ENCODE measurements around the gene ANXA7. TPM values are rescaled to one million over a fixed set of nuclear protein-coding genes. Genes with fewer than 3 reads are reported as not detected.

The ANXA7 gene
- total and polyA plus RNA-seq, 8 donors = 16.2 to 103 (median 58.1) TPM

DNA sequence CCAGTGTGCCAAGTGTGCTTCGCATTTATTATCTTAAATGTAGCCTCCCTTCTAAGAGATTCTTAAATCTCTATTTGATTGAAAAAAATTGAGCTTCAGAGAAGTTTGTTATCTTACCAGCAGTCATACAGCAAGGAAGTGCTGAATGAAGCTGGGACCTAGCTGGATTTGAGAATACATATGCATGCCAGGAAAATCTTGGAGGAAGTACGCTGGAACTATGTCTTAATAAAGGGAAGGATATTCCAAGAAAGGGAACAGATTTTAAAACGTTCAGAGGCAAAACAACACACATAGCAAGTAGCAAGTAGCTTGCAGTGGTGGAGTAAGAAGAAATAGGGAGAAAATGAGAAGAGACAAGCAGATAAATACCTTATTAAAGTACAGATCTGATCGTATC is 56.7 kb downstream of the ANXA7 start:
- no peak for TF ChIP-seq CTCF (IDR thresholded peaks at IDR 0.05)
- no peak for TF ChIP-seq EP300 (IDR thresholded peaks at IDR 0.05)
- TF ChIP-seq POLR2A (IDR thresholded peaks at IDR 0.05) = no peak
- no peak for TF ChIP-seq POLR2AphosphoS5 (IDR thresholded peaks at IDR 0.05)
- no peak overlapping the region for H3K4me3 ChIP-seq
- peaks cover 5 to 15% (median 9%) of the 10 kb centered on the region in 4 donors for H3K4me1 ChIP-seq
- WGBS, 5 donors = 49 to 61% (median 57%) methylated on average over 4 of the region's 4 CpGs
- DNase-seq = no peak
- H3K27me3 ChIP-seq = no peaks in the 10 kb centered on the region
- H3K36me3 ChIP-seq = no peaks in the 10 kb centered on the region
- H3K27ac ChIP-seq = no peak overlapping the region
- intact Hi-C loops (cut with DNase I; ENCODE audit: low total_unique reads) = no loop called here
- no peaks in the 10 kb centered on the region for H3K9me3 ChIP-seq

GRCh38 chr10:73344269-73344668 is 69.6 kb downstream of the ANXA7 start:
- no peaks in the 10 kb centered on the region for H3K4me1 ChIP-seq
- TF ChIP-seq EP300 (IDR thresholded peaks at IDR 0.05) = no peak
- no peak for TF ChIP-seq POLR2A (IDR thresholded peaks at IDR 0.05)
- no peak for TF ChIP-seq POLR2AphosphoS5 (IDR thresholded peaks at IDR 0.05)
- no peak for TF ChIP-seq CTCF (IDR thresholded peaks at IDR 0.05)
- H3K9me3 ChIP-seq = no peaks in the 10 kb centered on the region
- peaks cover 0 to 22% (median 13%) of the 10 kb centered on the region in 4 donors for H3K36me3 ChIP-seq
- 90 to 100% (median 94%) methylated on average over 1 of the region's 1 CpG for WGBS, 5 donors
- H3K27me3 ChIP-seq = no peaks in the 10 kb centered on the region
- H3K4me3 ChIP-seq = no peak overlapping the region
- no peak for DNase-seq
- H3K27ac ChIP-seq = no peak overlapping the region
- intact Hi-C loops (cut with DNase I; ENCODE audit: low total_unique reads) = no loop called here

DNA sequence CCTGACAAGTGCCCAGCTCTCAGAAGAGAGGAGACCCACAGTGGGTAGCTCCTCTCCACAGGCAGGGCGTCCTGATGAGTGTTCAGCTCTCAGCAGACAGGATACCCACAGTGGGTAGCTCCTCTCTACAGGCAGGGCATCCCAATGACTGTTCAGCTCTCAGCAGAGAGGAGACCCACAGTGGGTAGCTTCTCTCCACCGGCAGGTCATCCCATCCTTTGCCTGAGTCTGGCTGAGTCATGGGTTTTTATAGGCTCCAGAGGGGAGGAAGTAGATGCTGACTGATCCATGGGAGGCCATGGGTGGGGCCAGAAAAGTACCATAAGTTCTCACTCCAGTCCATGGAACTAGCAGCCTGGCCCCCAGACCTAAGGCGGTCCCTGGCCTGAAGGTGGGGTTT is 73.7 kb downstream of the ANXA7 start:
- no peak for TF ChIP-seq POLR2A (IDR thresholded peaks at IDR 0.05)
- TF ChIP-seq POLR2AphosphoS5 (IDR thresholded peaks at IDR 0.05) = no peak
- no peak for TF ChIP-seq CTCF (IDR thresholded peaks at IDR 0.05)
- TF ChIP-seq EP300 (IDR thresholded peaks at IDR 0.05) = no peak
- DNase-seq = no peak
- intact Hi-C loops (cut with DNase I; ENCODE audit: low total_unique reads) = no loop called here
- 94 to 100% (median 97%) methylated on average over 1 to 3 of the region's 3 CpGs for WGBS, 5 donors
- Histone ChIP-seq H3K9me3 (no peaks in the 10 kb centered on the region), H3K27ac (no peak overlapping the region), H3K4me1 (no peaks in the 10 kb centered on the region), H3K4me3 (no peak overlapping the region), H3K36me3 (peaks cover 0 to 13% (median 4%) of the 10 kb centered on the region in 4 donors), H3K27me3 (no peaks in the 10 kb centered on the region)

GRCh38 chr10:73339436-73339835 is 74.4 kb downstream of the ANXA7 start:
- DNase-seq = no peak
- intact Hi-C loops (cut with DNase I; ENCODE audit: low total_unique reads) = no loop called here
- no peak overlapping the region for H3K27ac ChIP-seq
- peaks cover 0 to 13% (median 4%) of the 10 kb centered on the region in 4 donors for H3K36me3 ChIP-seq
- H3K4me1 ChIP-seq = no peaks in the 10 kb centered on the region
- TF ChIP-seq CTCF (IDR thresholded peaks at IDR 0.05) = no peak
- TF ChIP-seq POLR2A (IDR thresholded peaks at IDR 0.05) = no peak
- no peak for TF ChIP-seq POLR2AphosphoS5 (IDR thresholded peaks at IDR 0.05)
- no peak for TF ChIP-seq EP300 (IDR thresholded peaks at IDR 0.05)
- no peaks in the 10 kb centered on the region for H3K27me3 ChIP-seq
- 83 to 94% (median 87%) methylated on average over 5 to 7 of the region's 7 CpGs for WGBS, 5 donors
- H3K4me3 ChIP-seq = no peak overlapping the region
- no peaks in the 10 kb centered on the region for H3K9me3 ChIP-seq

Data from stomach (tissue), 9 donors.